Embryonic facial prominence (tissue), 1 donor: ENCODE results near the gene TP53I13.
A peak's percentile ranks its signal among the peaks of the same experiment; 100 is the strongest.

Source experiments
- DNase-seq: peaks from one replicate; pipeline ENCODE4 v3.0.0-alpha.2; 2016; ENCODE audit errors: extremely low spot score

TP53I13 gene

GRCh38 chr17:29581583-29582253, 13.2 kb downstream of the TP53I13 start:
- no peak for DNase-seq

GRCh38 chr17:29582254-29582765, 13.8 kb downstream of the TP53I13 start:
- no peak for DNase-seq

- no peak for DNase-seq
Measured at GRCh38 chr17:29582772-29583171, 14.3 kb downstream of the TP53I13 start.

- DNase-seq: no peak
Measured at GRCh38 chr17:29583324-29584248, 15.1 kb downstream of the TP53I13 start.

- DNase-seq: no peak
Measured at GRCh38 chr17:29584452-29585079, 16.1 kb downstream of the TP53I13 start.

- DNase-seq: no peak
Measured at GRCh38 chr17:29585080-29585751, 16.7 kb downstream of the TP53I13 start.

GRCh38 chr17:29586676-29587469, 18.4 kb downstream of the TP53I13 start:
- DNase-seq: no peak

GRCh38 chr17:29587591-29587990, 19.1 kb downstream of the TP53I13 start:
- DNase-seq: no peak

- no peak for DNase-seq
Measured at GRCh38 chr17:29588017-29588561, 19.6 kb downstream of the TP53I13 start.

- DNase-seq: no peak
Measured at GRCh38 chr17:29588562-29589411, 20.3 kb downstream of the TP53I13 start.

- peak; percentile 73 for DNase-seq
Measured at GRCh38 chr17:29589524-29590410, 21.3 kb downstream of the TP53I13 start, which contains the start of gene GIT1. GIT1 (minus strand) TSS chr17:29589648; CDS start chr17:29589378, 270 bp downstream.

- no peak for DNase-seq
Measured at GRCh38 chr17:29590411-29591145, 22.1 kb downstream of the TP53I13 start.

GRCh38 chr17:29591146-29591736, 22.7 kb downstream of the TP53I13 start:
- DNase-seq: no peak

- DNase-seq: peak; percentile 77
Measured at GRCh38 chr17:29591737-29592608, 23.5 kb downstream of the TP53I13 start.

GRCh38 chr17:29592850-29593551, 24.5 kb downstream of the TP53I13 start, which contains the start of gene ANKRD13B:
ANKRD13B (plus strand) TSS chr17:29593132; CDS start chr17:29593622, 490 bp downstream.
- DNase-seq: no peak
